ENCODE results near the gene KPRP. TPM values are rescaled to one million over a fixed set of nuclear protein-coding genes. Genes with fewer than 3 reads are reported as not detected.

Gene KPRP
- total RNA-seq, 2 experiments from 2014 or later: not detected

DNA sequence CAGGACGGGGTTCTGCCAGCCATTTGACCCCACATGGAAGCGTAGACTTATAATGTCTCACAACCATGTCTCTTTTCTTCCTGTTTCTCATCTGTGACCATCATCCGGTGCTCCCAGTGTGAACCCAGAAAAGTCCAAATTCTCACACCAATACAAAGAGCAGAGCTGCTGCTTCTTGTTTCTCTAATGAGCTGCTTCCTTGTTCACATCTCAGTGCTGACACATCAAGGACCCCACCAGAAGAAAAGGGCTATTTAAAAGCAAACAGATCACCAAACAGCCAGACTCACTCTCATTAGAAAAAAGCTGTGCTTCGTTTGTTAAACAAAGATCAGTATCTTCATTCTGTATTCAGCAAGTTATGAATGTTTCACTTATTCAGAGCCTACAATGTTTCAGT lies 37.9 kb downstream of the KPRP start:
- Histone ChIP-seq H3K9me2 (ENCODE audit: insufficient read depth, low read length) (no peaks in the 10 kb centered on the region), H3K4me1 (ENCODE audit: insufficient read depth, low read length, poor library complexity, severe bottlenecking) (no peaks in the 10 kb centered on the region), H3K4me3 (ENCODE audit: low read depth, low read length, poor library complexity, severe bottlenecking) (no peak overlapping the region), H3K36me3 (ENCODE audit: insufficient read depth, low read length) (no peaks in the 10 kb centered on the region), H2AFZ (ENCODE audit: low read length) (no peak overlapping the region), H4K20me1 (ENCODE audit: insufficient read depth, low read length) (no peaks in the 10 kb centered on the region), H3K9me3 (ENCODE audit: low read length) (no peaks in the 10 kb centered on the region), H3K4me2 (ENCODE audit: low read length) (no peak overlapping the region), H3K27ac (ENCODE audit: low read depth, low read length, poor library complexity, severe bottlenecking) (no peak overlapping the region), H3K79me2 (ENCODE audit: insufficient read depth, low read depth, low read length) (no peaks in the 10 kb centered on the region)
- DNase-seq (ENCODE audit: low spot score): no peak
- intact Hi-C loops (cut with micrococcal nuclease; ENCODE audit: unreplicated experiment): no loop called here
- TF ChIP-seq EZH2phosphoT487 (IDR thresholded peaks at IDR 0.05; ENCODE audit: borderline replicate concordance, low read depth, low read length): no peak
- TF ChIP-seq, protein P1, sequence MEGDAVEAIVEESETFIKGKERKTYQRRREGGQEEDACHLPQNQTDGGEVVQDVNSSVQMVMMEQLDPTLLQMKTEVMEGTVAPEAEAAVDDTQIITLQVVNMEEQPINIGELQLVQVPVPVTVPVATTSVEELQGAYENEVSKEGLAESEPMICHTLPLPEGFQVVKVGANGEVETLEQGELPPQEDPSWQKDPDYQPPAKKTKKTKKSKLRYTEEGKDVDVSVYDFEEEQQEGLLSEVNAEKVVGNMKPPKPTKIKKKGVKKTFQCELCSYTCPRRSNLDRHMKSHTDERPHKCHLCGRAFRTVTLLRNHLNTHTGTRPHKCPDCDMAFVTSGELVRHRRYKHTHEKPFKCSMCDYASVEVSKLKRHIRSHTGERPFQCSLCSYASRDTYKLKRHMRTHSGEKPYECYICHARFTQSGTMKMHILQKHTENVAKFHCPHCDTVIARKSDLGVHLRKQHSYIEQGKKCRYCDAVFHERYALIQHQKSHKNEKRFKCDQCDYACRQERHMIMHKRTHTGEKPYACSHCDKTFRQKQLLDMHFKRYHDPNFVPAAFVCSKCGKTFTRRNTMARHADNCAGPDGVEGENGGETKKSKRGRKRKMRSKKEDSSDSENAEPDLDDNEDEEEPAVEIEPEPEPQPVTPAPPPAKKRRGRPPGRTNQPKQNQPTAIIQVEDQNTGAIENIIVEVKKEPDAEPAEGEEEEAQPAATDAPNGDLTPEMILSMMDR (conservative IDR thresholded peaks at IDR 0.05; ENCODE audit: low read length): no peak
- ChIA-PET POLR2A (no interaction called here), CTCF (ENCODE audit: unreplicated experiment) (no interaction called here)
- BruUV-seq (replicated peaks): no TSS peak

GRCh38 chr1:152796421-152796820 lies 38.6 kb downstream of the KPRP start, which contains the start of gene LCE1D:
Gene LCE1D, plus strand, starts transcription at chr1:152796721. Its CDS starts 1,074 bp downstream, at chr1:152797795.
- TF ChIP-seq, protein P1 (conservative IDR thresholded peaks at IDR 0.05; ENCODE audit: low read length): no peak
- no peak for TF ChIP-seq EZH2phosphoT487 (IDR thresholded peaks at IDR 0.05; ENCODE audit: borderline replicate concordance, low read depth, low read length)
- intact Hi-C loops (cut with micrococcal nuclease; ENCODE audit: unreplicated experiment): no loop called here
- Histone ChIP-seq H3K36me3 (ENCODE audit: insufficient read depth, low read length) (no peaks in the 10 kb centered on the region), H3K4me3 (ENCODE audit: low read depth, low read length, poor library complexity, severe bottlenecking) (no peak within 1 kb of the TSS), H3K4me1 (ENCODE audit: insufficient read depth, low read length, poor library complexity, severe bottlenecking) (no peaks in the 10 kb centered on the region), H3K79me2 (ENCODE audit: insufficient read depth, low read depth, low read length) (no peaks in the 10 kb centered on the region), H2AFZ (ENCODE audit: low read length) (no peak within 1 kb of the TSS), H3K9me3 (ENCODE audit: low read length) (no peaks in the 10 kb centered on the region), H3K27ac (ENCODE audit: low read depth, low read length, poor library complexity, severe bottlenecking) (no peak within 1 kb of the TSS), H3K4me2 (ENCODE audit: low read length) (no peak within 1 kb of the TSS), H4K20me1 (ENCODE audit: insufficient read depth, low read length) (no peaks in the 10 kb centered on the region), H3K9me2 (ENCODE audit: insufficient read depth, low read length) (no peaks in the 10 kb centered on the region)
- BruUV-seq (replicated peaks): no TSS peak
- ChIA-PET CTCF (ENCODE audit: unreplicated experiment) (no interaction called here), POLR2A (no interaction called here)
- DNase-seq (ENCODE audit: low spot score): no peak

GRCh38 chr1:152801333-152801732 lies 43.5 kb downstream of the KPRP start:
- Histone ChIP-seq H3K4me3 (ENCODE audit: low read depth, low read length, poor library complexity, severe bottlenecking) (no peak overlapping the region), H3K36me3 (ENCODE audit: insufficient read depth, low read length) (no peaks in the 10 kb centered on the region), H2AFZ (ENCODE audit: low read length) (no peak overlapping the region), H4K20me1 (ENCODE audit: insufficient read depth, low read length) (no peaks in the 10 kb centered on the region), H3K9me2 (ENCODE audit: insufficient read depth, low read length) (no peaks in the 10 kb centered on the region), H3K9me3 (ENCODE audit: low read length) (no peaks in the 10 kb centered on the region), H3K4me2 (ENCODE audit: low read length) (no peak overlapping the region), H3K27ac (ENCODE audit: low read depth, low read length, poor library complexity, severe bottlenecking) (no peak overlapping the region), H3K4me1 (ENCODE audit: insufficient read depth, low read length, poor library complexity, severe bottlenecking) (no peaks in the 10 kb centered on the region), H3K79me2 (ENCODE audit: insufficient read depth, low read depth, low read length) (no peaks in the 10 kb centered on the region)
- no TSS peak for BruUV-seq (replicated peaks)
- ChIA-PET POLR2A (interaction anchor here (0.9 to 1.3 kb wide), 2 partner anchors 15 to 18 kb away, joined by 3 read pairs; no protein-coding TSS in a partner anchor), CTCF (ENCODE audit: unreplicated experiment) (no interaction called here)
- TF ChIP-seq, protein P1 (conservative IDR thresholded peaks at IDR 0.05; ENCODE audit: low read length): no peak
- TF ChIP-seq EZH2phosphoT487 (IDR thresholded peaks at IDR 0.05; ENCODE audit: borderline replicate concordance, low read depth, low read length): no peak
- intact Hi-C loops (cut with micrococcal nuclease; ENCODE audit: unreplicated experiment): no loop called here
- no peak for DNase-seq (ENCODE audit: low spot score)

Data from OCI-LY7 (cell line).